PC-3 (cell line): Measurements from ENCODE around the gene BMS1. TPM values are rescaled to one million over a fixed set of nuclear protein-coding genes. Genes with fewer than 3 reads are reported as not detected.
"Not testable (repeated sequence)": the region's sequence is repeated elsewhere in the genome, so short reads cannot be mapped to it uniquely, and the experiment has no call there.

ENCODE experiments used
- ATAC-seq: fragments of 200-7000 bp; cut with Tn5 transposase; 2 replicates; pipeline ENCODE4 v1.9.1; 2020; ENCODE audit warnings: mild to moderate bottlenecking, moderate library complexity
- BruUV-seq: library from RNA; stranded (reverse); fragments of 400-500 nt; replicated peaks from 2 replicates; lab custom pipeline; 2021; lab: Mats Ljungman, UMichigan
- CTCF ChIA-PET: fragments of 300-600 bp; sonication (Branson Sonifier 250); formaldehyde crosslinking; loops from one replicate; lab custom pipeline; 2022; ENCODE audit warnings: antibody characterized with exemption; lab: Charles Lee
- POLR2A ChIA-PET: fragments of 300-600 bp; sonication (Branson Sonifier 250); formaldehyde crosslinking; loops from one replicate; lab custom pipeline; 2022; ENCODE audit warnings: antibody characterized with exemption; ENCODE audit not compliant: unreplicated experiment; lab: Charles Lee
- DNase-seq: peaks from one replicate; pipeline ENCODE4 v3.0.0-alpha.2; 2015
- H2AFZ ChIP-seq: fragments of 300-600 bp; sonication (generic); 2 replicates; pipeline ENCODE4 v1.6.0; 2016; ENCODE audit warnings: antibody characterized with exemption, low read length
- H3F3A ChIP-seq: fragments of 300-600 bp; sonication (generic); one replicate; pipeline ENCODE4 v1.6.0; 2017; ENCODE audit warnings: antibody characterized with exemption, low read length, control low read depth, mild to moderate bottlenecking; ENCODE audit not compliant: unreplicated experiment
- H3K27ac ChIP-seq: fragments of 300-600 bp; sonication (generic); 2 replicates; pipeline ENCODE4 v1.5.1; 2016; ENCODE audit warnings: mild to moderate bottlenecking, low read length
- H3K27me3 ChIP-seq: fragments of 300-600 bp; sonication (generic); 2 replicates; pipeline ENCODE4 v1.6.1; 2016; ENCODE audit warnings: low read length, mixed read lengths
- H3K36me3 ChIP-seq: fragments of 300-600 bp; sonication (generic); 2 replicates; pipeline ENCODE4 v1.6.1; 2016; ENCODE audit warnings: low read depth, mixed run types, low read length, mixed read lengths
- H3K4me1 ChIP-seq: fragments of 300-600 bp; sonication (generic); 2 replicates; pipeline ENCODE4 v1.5.1; 2016; ENCODE audit warnings: low read length; ENCODE audit not compliant: insufficient read depth
- H3K4me2 ChIP-seq: fragments of 300-600 bp; sonication (generic); 2 replicates; pipeline ENCODE4 v1.6.0; 2016; ENCODE audit warnings: low read length
- H3K4me3 ChIP-seq: fragments of 300-600 bp; sonication (generic); 2 replicates; pipeline ENCODE4 v1.5.1; 2016; ENCODE audit warnings: mild to moderate bottlenecking, low read length, mixed read lengths
- H3K79me2 ChIP-seq: fragments of 300-600 bp; sonication (generic); 2 replicates; pipeline ENCODE4 v1.6.1; 2017; ENCODE audit warnings: low read length, mixed read lengths
- H3K9ac ChIP-seq: fragments of 300-600 bp; sonication (generic); 2 replicates; pipeline ENCODE4 v1.6.0; 2016; ENCODE audit warnings: mild to moderate bottlenecking, low read length
- H3K9me2 ChIP-seq: fragments of 300-600 bp; sonication (generic); replicated peaks from 2 replicates; pipeline ENCODE4 v1.6.1; 2016; ENCODE audit warnings: mixed run types, low read length, mixed read lengths
- H3K9me3 ChIP-seq: fragments of 300-600 bp; sonication (generic); 2 replicates; pipeline ENCODE4 v1.6.1; 2016; ENCODE audit warnings: low read length, mixed read lengths
- H4K20me1 ChIP-seq: fragments of 300-600 bp; sonication (generic); 2 replicates; pipeline ENCODE4 v1.6.1; 2016; ENCODE audit warnings: low read length, mixed read lengths
- CTCF ChIP-seq: fragments of 300-600 bp; sonication (generic); conservative IDR thresholded peaks from 2 replicates; pipeline ENCODE4 v1.5.1; 2017; ENCODE audit warnings: antibody characterized with exemption, low read depth, mild to moderate bottlenecking, low read length
- EZH2 ChIP-seq: fragments of 300-600 bp; sonication (generic); IDR thresholded peaks from one replicate; pipeline ENCODE4 v1.6.1; 2017; ENCODE audit warnings: antibody characterized with exemption, mild to moderate bottlenecking, low read length; ENCODE audit not compliant: unreplicated experiment
- EZH2phosphoT487 ChIP-seq: fragments of 300-600 bp; sonication (generic); IDR thresholded peaks from 2 replicates; pipeline ENCODE4 v1.6.1; 2018; ENCODE audit warnings: mild to moderate bottlenecking, antibody characterized with exemption, low read length, borderline replicate concordance
- intact Hi-C: fragments of 100-400 bp; cut with micrococcal nuclease; formaldehyde crosslinking; loops from 2 replicates; pipeline ENCODE4 v1.9.0; 2023
- total RNA-seq: library from RNA; depleted of rRNA; stranded (reverse); fragments of >200 nt; gene quantifications from 2 replicates; pipeline ENCODE4 v1.2.3, GENCODE V29; 2014

The BMS1 gene
- total RNA-seq, 1 experiment from 2014 or later, result 36.6 TPM

- H4K20me1 ChIP-seq, result no peaks in the 10 kb centered on the region
- no peak overlapping the region for H3K4me2 ChIP-seq
- H3K4me1 ChIP-seq, result no peaks in the 10 kb centered on the region
- intact Hi-C loops, result no loop called here
- no TSS peak for BruUV-seq
- H3K9me3 ChIP-seq, result no peaks in the 10 kb centered on the region
- H3K36me3 ChIP-seq, result no peaks in the 10 kb centered on the region
- no peak for DNase-seq
- ATAC-seq, result no peak
- H3K9ac ChIP-seq, result no peak overlapping the region
- POLR2A ChIA-PET, result no interaction called here
- CTCF ChIA-PET, result no interaction called here
- H3K4me3 ChIP-seq, result no peak overlapping the region
- no peak overlapping the region for H2AFZ ChIP-seq
- H3K9me2 ChIP-seq, result no peaks in the 10 kb centered on the region
- H3K27ac ChIP-seq, result no peak overlapping the region
- no peaks in the 10 kb centered on the region for H3F3A ChIP-seq
- TF ChIP-seq CTCF, result no peak
- no peak for TF ChIP-seq EZH2
- TF ChIP-seq EZH2phosphoT487, result no peak
- H3K79me2 ChIP-seq, result no peaks in the 10 kb centered on the region
- peaks cover 65% of the 10 kb centered on the region for H3K27me3 ChIP-seq
Measured at GRCh38 chr10:42859256-42859655, 76.7 kb downstream of the BMS1 start.

DNA sequence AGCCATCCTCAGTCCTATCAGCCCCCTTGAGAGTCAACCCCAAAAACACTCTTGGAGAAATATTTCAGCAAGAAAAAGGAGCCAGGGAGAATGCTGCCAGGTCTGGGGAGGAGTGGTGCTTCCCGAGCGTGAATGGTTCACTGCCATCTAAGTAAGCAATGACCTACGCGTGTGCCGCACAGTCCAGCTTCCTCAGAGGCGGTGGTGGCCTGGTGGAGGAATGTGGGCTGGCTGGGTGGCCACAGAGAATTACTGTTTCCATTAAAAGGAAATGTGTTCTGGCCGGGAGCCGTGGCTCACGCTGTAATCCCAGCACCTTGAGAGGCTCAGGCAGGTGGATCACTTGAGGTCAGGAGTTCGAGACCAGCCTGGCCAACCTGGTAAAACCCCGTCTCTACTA lies 77.4 kb downstream of the BMS1 start:
- H4K20me1 ChIP-seq, BruUV-seq, H3K79me2 ChIP-seq, DNase-seq, H3K36me3 ChIP-seq, H3K9me3 ChIP-seq, POLR2A ChIA-PET, CTCF ChIA-PET, H3K9ac ChIP-seq, H3K27ac ChIP-seq, H3K4me1 ChIP-seq, ATAC-seq, H3K4me2 ChIP-seq, H3K4me3 ChIP-seq, H3K9me2 ChIP-seq, H2AFZ ChIP-seq, H3F3A ChIP-seq: not testable (repeated sequence)
- H3K27me3 ChIP-seq, result peaks cover 60% of the 10 kb centered on the region
- intact Hi-C loops, result loop anchor here (10.0 kb wide), 1 partner anchor 405 kb away; the partner anchor contains the start of gene RASGEF1A

- H3K79me2 ChIP-seq, H2AFZ ChIP-seq, H3K27ac ChIP-seq, H4K20me1 ChIP-seq, POLR2A ChIA-PET, ATAC-seq, H3K9ac ChIP-seq, H3F3A ChIP-seq, DNase-seq, H3K4me3 ChIP-seq, H3K4me1 ChIP-seq, H3K36me3 ChIP-seq, H3K9me3 ChIP-seq, H3K9me2 ChIP-seq, BruUV-seq, CTCF ChIA-PET, H3K4me2 ChIP-seq: not testable (repeated sequence)
- intact Hi-C loops, result loop anchor here (10.0 kb wide), 1 partner anchor 402 kb away; the partner anchor contains the start of gene RASGEF1A
- H3K27me3 ChIP-seq, result peaks cover 61% of the 10 kb centered on the region
Measured at GRCh38 chr10:42862801-42863200, 80.2 kb downstream of the BMS1 start.

DNA sequence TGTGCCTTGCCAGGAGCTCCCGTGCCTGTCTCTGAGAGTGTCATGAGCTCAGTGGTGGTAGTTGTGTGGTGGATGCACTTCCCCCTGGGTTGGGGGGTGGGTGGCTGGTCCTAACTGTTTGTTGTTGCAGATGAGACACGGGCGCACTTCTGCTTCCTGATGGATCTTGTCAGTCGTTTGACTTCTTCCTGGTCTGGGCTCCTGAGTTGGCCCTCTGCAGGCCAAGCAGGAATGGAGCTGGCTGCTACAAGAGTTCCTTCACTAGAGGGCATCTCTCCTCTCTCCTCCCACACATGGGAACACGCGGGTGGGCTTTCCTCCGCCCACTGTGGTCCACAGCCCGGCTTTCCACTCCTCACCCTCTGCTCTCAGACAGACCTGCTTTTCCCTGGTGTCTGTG lies 82.0 kb downstream of the BMS1 start:
- H3K9ac ChIP-seq, result no peak overlapping the region
- no TSS peak for BruUV-seq
- POLR2A ChIA-PET, result no interaction called here
- no peaks in the 10 kb centered on the region for H3K79me2 ChIP-seq
- CTCF ChIA-PET, result interaction anchor here (0.6 kb wide), 1 partner anchor 532 kb away, joined by 3 read pairs; no protein-coding TSS in a partner anchor
- intact Hi-C loops, result loop anchor here (10.0 kb wide), 1 partner anchor 400 kb away; the partner anchor contains the start of gene RASGEF1A
- H3F3A ChIP-seq, result no peaks in the 10 kb centered on the region
- H2AFZ ChIP-seq, result no peak overlapping the region
- H3K9me3 ChIP-seq, result no peaks in the 10 kb centered on the region
- H3K9me2 ChIP-seq, result no peaks in the 10 kb centered on the region
- ATAC-seq, result no peak
- no peak overlapping the region for H3K27ac ChIP-seq
- H3K36me3 ChIP-seq, result no peaks in the 10 kb centered on the region
- DNase-seq, result peak; percentile 26
- no peak for TF ChIP-seq EZH2
- peak; percentile 56 for TF ChIP-seq CTCF
- no peak overlapping the region for H3K4me2 ChIP-seq
- H3K4me1 ChIP-seq, result 0 out of 2 replicates have a peak, but pooled peaks cover 4% of the 10 kb centered on the region
- peaks cover 49% of the 10 kb centered on the region for H3K27me3 ChIP-seq
- no peaks in the 10 kb centered on the region for H4K20me1 ChIP-seq
- H3K4me3 ChIP-seq, result no peak overlapping the region
